ENCODE results near the gene NEUROD2. TPM values are rescaled to one million over a fixed set of nuclear protein-coding genes. Genes with fewer than 3 reads are reported as not detected.

NEUROD2 gene
- polyA plus RNA-seq, 1 of the 3 experiments (the other 2 are of a cell fraction), result not detected

DNA sequence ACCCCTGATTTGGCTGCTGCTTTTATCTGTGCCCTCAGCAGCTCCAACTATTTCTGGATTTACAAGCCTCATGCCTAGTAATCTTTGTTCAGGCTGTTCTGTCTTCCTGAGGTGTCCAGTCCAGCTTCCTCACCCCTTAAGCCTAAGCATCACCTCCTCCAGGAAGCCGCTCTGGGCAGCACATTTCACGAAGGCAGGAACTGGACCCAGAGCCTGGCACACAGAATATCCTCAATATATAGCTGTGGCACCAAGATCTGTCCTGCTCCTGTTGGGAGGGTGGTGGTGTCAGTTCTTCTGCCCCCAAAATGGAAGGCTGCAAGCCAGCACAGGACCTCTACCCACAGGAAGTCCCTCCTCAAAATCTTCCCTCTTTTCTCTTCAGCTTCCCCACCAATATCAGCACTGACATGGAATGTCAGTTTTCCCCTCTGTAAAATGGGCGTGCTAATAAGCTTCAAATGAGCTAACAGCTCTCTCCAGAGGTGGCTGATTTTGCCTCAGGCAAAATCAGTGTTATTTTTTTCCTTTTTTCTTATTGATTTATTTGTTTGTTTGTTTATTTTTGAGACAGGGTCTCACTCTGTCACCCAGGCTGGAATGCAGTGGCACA, 6.9 kb upstream of the NEUROD2 start:
- H3K36me3 ChIP-seq (replicated peaks in 1 of 2; ENCODE audit: control insufficient read depth in 1 of 2, insufficient read depth in 2 of 2, low read length in 1 of 2), result no peaks in the 10 kb centered on the region
- H3K9ac ChIP-seq, result no peak overlapping the region
- H3K79me2 ChIP-seq (ENCODE audit: insufficient read depth), result no peaks in the 10 kb centered on the region
- H3K4me2 ChIP-seq, result no peak overlapping the region
- H3F3A ChIP-seq (replicated peaks; ENCODE audit: insufficient read depth), result peaks cover 2% of the 10 kb centered on the region
- H3K4me3 ChIP-seq (ENCODE audit: low read depth in 2 of 2, low read length in 1 of 2), result no peak overlapping the region
- ChIA-PET POLR2A (no interaction called here), CTCF (interaction anchor here (0.9 to 14.5 kb wide), 4 partner anchors 8 to 67 kb away, joined by 3 to 285 read pairs (median 25); partner anchors contain the start of gene NEUROD2)
- H3K27ac ChIP-seq (ENCODE audit: low read depth in 2 of 2, low read length in 1 of 2), result no peak overlapping the region
- no peaks in the 10 kb centered on the region for H4K20me1 ChIP-seq (ENCODE audit: insufficient read depth)
- DNase-seq, result no peak
- 74% methylated on average over 3 of the region's 3 CpGs for WGBS (ENCODE audit: low lambda C conversion rate)
- TF ChIP-seq, protein P1, sequence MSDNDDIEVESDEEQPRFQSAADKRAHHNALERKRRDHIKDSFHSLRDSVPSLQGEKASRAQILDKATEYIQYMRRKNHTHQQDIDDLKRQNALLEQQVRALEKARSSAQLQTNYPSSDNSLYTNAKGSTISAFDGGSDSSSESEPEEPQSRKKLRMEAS (IDR thresholded peaks at IDR 0.05; ENCODE audit: low read depth), result no peak
- TF ChIP-seq, protein P2, sequence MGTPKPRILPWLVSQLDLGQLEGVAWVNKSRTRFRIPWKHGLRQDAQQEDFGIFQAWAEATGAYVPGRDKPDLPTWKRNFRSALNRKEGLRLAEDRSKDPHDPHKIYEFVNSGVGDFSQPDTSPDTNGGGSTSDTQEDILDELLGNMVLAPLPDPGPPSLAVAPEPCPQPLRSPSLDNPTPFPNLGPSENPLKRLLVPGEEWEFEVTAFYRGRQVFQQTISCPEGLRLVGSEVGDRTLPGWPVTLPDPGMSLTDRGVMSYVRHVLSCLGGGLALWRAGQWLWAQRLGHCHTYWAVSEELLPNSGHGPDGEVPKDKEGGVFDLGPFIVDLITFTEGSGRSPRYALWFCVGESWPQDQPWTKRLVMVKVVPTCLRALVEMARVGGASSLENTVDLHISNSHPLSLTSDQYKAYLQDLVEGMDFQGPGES (IDR thresholded peaks at IDR 0.05; ENCODE audit: low read depth, low read length), result no peak
- TF ChIP-seq ELF1 (IDR thresholded peaks at IDR 0.05) (no peak), NRF1 (IDR thresholded peaks at IDR 0.05; ENCODE audit: low read depth, low read length) (no peak), RAD21 (IDR thresholded peaks at IDR 0.05; ENCODE audit: low read length) (no peak), TCF12 (IDR thresholded peaks at IDR 0.05) (no peak), JUND (IDR thresholded peaks at IDR 0.05) (no peak), GATA2 (CRISPR knock-in tag; IDR thresholded peaks at IDR 0.05) (no peak), MXI1 (IDR thresholded peaks at IDR 0.05; ENCODE audit: low read depth, low read length) (no peak), RXRA (IDR thresholded peaks at IDR 0.05; ENCODE audit: borderline replicate concordance, low read depth) (no peak), SIN3A (IDR thresholded peaks at IDR 0.05; ENCODE audit: borderline replicate concordance, low read depth, low read length) (no peak), GABPA (IDR thresholded peaks at IDR 0.05; ENCODE audit: low read depth) (no peak), FOSL2 (IDR thresholded peaks at IDR 0.05; ENCODE audit: borderline replicate concordance, low read depth) (no peak), EP300 (IDR thresholded peaks at IDR 0.05; ENCODE audit: borderline replicate concordance in 1 of 2, low read depth in 1 of 2, low read length in 1 of 2) (no peak), NFIC (IDR thresholded peaks at IDR 0.05; ENCODE audit: borderline replicate concordance) (no peak), SMC3 (IDR thresholded peaks at IDR 0.05; ENCODE audit: low read depth, low read length) (no peak)
- TF ChIP-seq, protein P3, sequence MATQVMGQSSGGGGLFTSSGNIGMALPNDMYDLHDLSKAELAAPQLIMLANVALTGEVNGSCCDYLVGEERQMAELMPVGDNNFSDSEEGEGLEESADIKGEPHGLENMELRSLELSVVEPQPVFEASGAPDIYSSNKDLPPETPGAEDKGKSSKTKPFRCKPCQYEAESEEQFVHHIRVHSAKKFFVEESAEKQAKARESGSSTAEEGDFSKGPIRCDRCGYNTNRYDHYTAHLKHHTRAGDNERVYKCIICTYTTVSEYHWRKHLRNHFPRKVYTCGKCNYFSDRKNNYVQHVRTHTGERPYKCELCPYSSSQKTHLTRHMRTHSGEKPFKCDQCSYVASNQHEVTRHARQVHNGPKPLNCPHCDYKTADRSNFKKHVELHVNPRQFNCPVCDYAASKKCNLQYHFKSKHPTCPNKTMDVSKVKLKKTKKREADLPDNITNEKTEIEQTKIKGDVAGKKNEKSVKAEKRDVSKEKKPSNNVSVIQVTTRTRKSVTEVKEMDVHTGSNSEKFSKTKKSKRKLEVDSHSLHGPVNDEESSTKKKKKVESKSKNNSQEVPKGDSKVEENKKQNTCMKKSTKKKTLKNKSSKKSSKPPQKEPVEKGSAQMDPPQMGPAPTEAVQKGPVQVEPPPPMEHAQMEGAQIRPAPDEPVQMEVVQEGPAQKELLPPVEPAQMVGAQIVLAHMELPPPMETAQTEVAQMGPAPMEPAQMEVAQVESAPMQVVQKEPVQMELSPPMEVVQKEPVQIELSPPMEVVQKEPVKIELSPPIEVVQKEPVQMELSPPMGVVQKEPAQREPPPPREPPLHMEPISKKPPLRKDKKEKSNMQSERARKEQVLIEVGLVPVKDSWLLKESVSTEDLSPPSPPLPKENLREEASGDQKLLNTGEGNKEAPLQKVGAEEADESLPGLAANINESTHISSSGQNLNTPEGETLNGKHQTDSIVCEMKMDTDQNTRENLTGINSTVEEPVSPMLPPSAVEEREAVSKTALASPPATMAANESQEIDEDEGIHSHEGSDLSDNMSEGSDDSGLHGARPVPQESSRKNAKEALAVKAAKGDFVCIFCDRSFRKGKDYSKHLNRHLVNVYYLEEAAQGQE (IDR thresholded peaks at IDR 0.05; ENCODE audit: low read depth, low read length), result no peak
- TF ChIP-seq, protein P4, sequence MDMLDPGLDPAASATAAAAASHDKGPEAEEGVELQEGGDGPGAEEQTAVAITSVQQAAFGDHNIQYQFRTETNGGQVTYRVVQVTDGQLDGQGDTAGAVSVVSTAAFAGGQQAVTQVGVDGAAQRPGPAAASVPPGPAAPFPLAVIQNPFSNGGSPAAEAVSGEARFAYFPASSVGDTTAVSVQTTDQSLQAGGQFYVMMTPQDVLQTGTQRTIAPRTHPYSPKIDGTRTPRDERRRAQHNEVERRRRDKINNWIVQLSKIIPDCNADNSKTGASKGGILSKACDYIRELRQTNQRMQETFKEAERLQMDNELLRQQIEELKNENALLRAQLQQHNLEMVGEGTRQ (IDR thresholded peaks at IDR 0.05; ENCODE audit: borderline replicate concordance, low read depth, low read length), result no peak
- TF ChIP-seq, protein P5, sequence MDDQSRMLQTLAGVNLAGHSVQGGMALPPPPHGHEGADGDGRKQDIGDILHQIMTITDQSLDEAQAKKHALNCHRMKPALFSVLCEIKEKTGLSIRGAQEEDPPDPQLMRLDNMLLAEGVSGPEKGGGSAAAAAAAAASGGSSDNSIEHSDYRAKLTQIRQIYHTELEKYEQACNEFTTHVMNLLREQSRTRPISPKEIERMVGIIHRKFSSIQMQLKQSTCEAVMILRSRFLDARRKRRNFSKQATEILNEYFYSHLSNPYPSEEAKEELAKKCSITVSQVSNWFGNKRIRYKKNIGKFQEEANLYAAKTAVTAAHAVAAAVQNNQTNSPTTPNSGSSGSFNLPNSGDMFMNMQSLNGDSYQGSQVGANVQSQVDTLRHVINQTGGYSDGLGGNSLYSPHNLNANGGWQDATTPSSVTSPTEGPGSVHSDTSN (IDR thresholded peaks at IDR 0.05), result no peak
- peaks cover 0 to 9% of the 10 kb centered on the region in 2 experiments; a peak in 1 of 4 replicates for H3K4me1 ChIP-seq (ENCODE audit: control insufficient read depth in 1 of 2, insufficient read depth in 2 of 2, low read depth in 1 of 2, low read length in 1 of 2)
- H3K27me3 ChIP-seq (ENCODE audit: insufficient read depth), result peaks cover 16% of the 10 kb centered on the region; the same call in 1 of the 2 replicates
- H3K9me3 ChIP-seq, result no peaks in the 10 kb centered on the region
- no peak overlapping the region for H2AFZ ChIP-seq (ENCODE audit: low read depth)
- no peaks in the 10 kb centered on the region for H3K9me2 ChIP-seq
